OCI-LY1 (cell line): ENCODE data around the gene SNTG2.

Experiments
- H2AFZ ChIP-seq: fragments of 200-600 bp; sonication (generic), shearing (Covaris generic); 2 replicates; pipeline ENCODE4 v1.6.0; 2014; ENCODE audit warnings: antibody characterized with exemption, mild to moderate bottlenecking, low read length
- H3F3A ChIP-seq: fragments of 200-600 bp; sonication (generic), shearing (Covaris generic); 2 replicates; pipeline ENCODE4 v1.6.0; 2014; ENCODE audit warnings: mild to moderate bottlenecking, antibody characterized with exemption, low read length, moderate library complexity; ENCODE audit not compliant: insufficient read depth
- H3K27ac ChIP-seq: fragments of 200-600 bp; sonication (generic); 2 replicates; pipeline ENCODE4 v1.5.1; 2014; ENCODE audit warnings: low read length, mixed run types, mild to moderate bottlenecking, low read depth; ENCODE audit not compliant: poor library complexity, severe bottlenecking
- H3K27me3 ChIP-seq: fragments of 200-600 bp; sonication (generic); 2 replicates; pipeline ENCODE4 v1.6.0; 2014; ENCODE audit warnings: antibody characterized with exemption, mild to moderate bottlenecking, low read length, moderate library complexity; ENCODE audit not compliant: insufficient read depth
- H3K36me3 ChIP-seq: fragments of 200-600 bp; sonication (generic); 2 replicates; pipeline ENCODE4 v1.6.1; 2014; ENCODE audit warnings: mild to moderate bottlenecking, antibody characterized with exemption, low read length, moderate library complexity, mixed read lengths; ENCODE audit not compliant: insufficient read depth
- H3K4me1 ChIP-seq: fragments of 200-600 bp; sonication (generic); 2 replicates; pipeline ENCODE4 v1.5.1; 2014; ENCODE audit warnings: mild to moderate bottlenecking, low read length, moderate library complexity; ENCODE audit not compliant: insufficient read depth, severe bottlenecking
- H3K4me2 ChIP-seq: fragments of 200-600 bp; sonication (generic), shearing (Covaris generic); 2 replicates; pipeline ENCODE4 v1.6.1; 2014; ENCODE audit warnings: low read length
- H3K4me3 ChIP-seq: fragments of 200-600 bp; sonication (generic); 2 replicates; pipeline ENCODE4 v1.5.1; 2014; ENCODE audit warnings: low read length, low read depth, mild to moderate bottlenecking, mixed read lengths; ENCODE audit not compliant: poor library complexity, severe bottlenecking
- H3K79me2 ChIP-seq: fragments of 200-600 bp; shearing (Covaris generic); 2 replicates; pipeline ENCODE4 v1.6.1; 2016; ENCODE audit warnings: mixed run types, low read length, mixed read lengths; ENCODE audit not compliant: insufficient read depth
- H3K9ac ChIP-seq: fragments of 200-600 bp; sonication (generic), shearing (Covaris generic); 2 replicates; pipeline ENCODE4 v1.6.1; 2014; ENCODE audit warnings: mild to moderate bottlenecking, low read length, mixed read lengths
- H3K9me2 ChIP-seq: fragments of 200-600 bp; sonication (generic), shearing (Covaris generic); 2 replicates; pipeline ENCODE4 v1.6.1; 2014; ENCODE audit warnings: low read depth, mild to moderate bottlenecking, low read length, mixed read lengths
- H3K9me3 ChIP-seq: fragments of 200-600 bp; shearing (Covaris generic); 2 replicates; pipeline ENCODE4 v1.6.1; 2014; ENCODE audit warnings: low read length, mixed read lengths
- H4K20me1 ChIP-seq: fragments of 200-600 bp; sonication (generic), shearing (Covaris generic); 2 replicates; pipeline ENCODE4 v1.6.0; 2016; ENCODE audit warnings: mild to moderate bottlenecking, low read length; ENCODE audit not compliant: insufficient read depth
- CTCF ChIP-seq: fragments of 200-600 bp; sonication (generic), shearing (Covaris generic); IDR thresholded peaks from 2 replicates; pipeline ENCODE4 v1.5.1; 2017; ENCODE audit warnings: mild to moderate bottlenecking, antibody characterized with exemption, low read length, moderate library complexity, mixed read lengths
- EZH2 ChIP-seq: fragments of 200-600 bp; sonication (generic), shearing (Covaris generic); IDR thresholded peaks from 2 replicates; pipeline ENCODE4 v1.8.0; 2017; ENCODE audit warnings: borderline replicate concordance, mixed run types, mild to moderate bottlenecking, antibody characterized with exemption, low read length, moderate library complexity, mixed read lengths

The SNTG2 gene

GRCh38 chr2:1405124-1405523, 454.5 kb downstream of the SNTG2 start:
- H3F3A ChIP-seq: no peaks in the 10 kb centered on the region
- H3K4me3 ChIP-seq: no peak overlapping the region
- no peak overlapping the region for H3K27ac ChIP-seq
- no peak overlapping the region for H3K9ac ChIP-seq
- TF ChIP-seq CTCF (no peak), EZH2 (no peak)
- H3K79me2 ChIP-seq: no peaks in the 10 kb centered on the region
- H3K27me3 ChIP-seq: no peaks in the 10 kb centered on the region
- no peak overlapping the region for H3K4me2 ChIP-seq
- no peaks in the 10 kb centered on the region for H3K36me3 ChIP-seq
- no peaks in the 10 kb centered on the region for H3K4me1 ChIP-seq
- H4K20me1 ChIP-seq: no peaks in the 10 kb centered on the region
- H3K9me2 ChIP-seq: no peaks in the 10 kb centered on the region
- no peak overlapping the region for H2AFZ ChIP-seq
- no peaks in the 10 kb centered on the region for H3K9me3 ChIP-seq

GRCh38 chr2:1405967-1406366, 455.3 kb downstream of the SNTG2 start:
- no peak overlapping the region for H2AFZ ChIP-seq
- H3K4me1 ChIP-seq: no peaks in the 10 kb centered on the region
- H3K36me3 ChIP-seq: no peaks in the 10 kb centered on the region
- no peak overlapping the region for H3K4me2 ChIP-seq
- no peak overlapping the region for H3K27ac ChIP-seq
- H3K9me3 ChIP-seq: no peaks in the 10 kb centered on the region
- no peak overlapping the region for H3K4me3 ChIP-seq
- TF ChIP-seq EZH2: no peak
- no peaks in the 10 kb centered on the region for H3F3A ChIP-seq
- no peaks in the 10 kb centered on the region for H3K27me3 ChIP-seq
- no peaks in the 10 kb centered on the region for H3K9me2 ChIP-seq
- H3K79me2 ChIP-seq: no peaks in the 10 kb centered on the region
- no peak overlapping the region for H3K9ac ChIP-seq
- H4K20me1 ChIP-seq: no peaks in the 10 kb centered on the region

GRCh38 chr2:1406434-1406833, 455.8 kb downstream of the SNTG2 start:
- H3K27ac ChIP-seq: no peak overlapping the region
- no peaks in the 10 kb centered on the region for H3K9me2 ChIP-seq
- no peaks in the 10 kb centered on the region for H4K20me1 ChIP-seq
- H3K79me2 ChIP-seq: no peaks in the 10 kb centered on the region
- H3K27me3 ChIP-seq: no peaks in the 10 kb centered on the region
- no peak overlapping the region for H3K4me3 ChIP-seq
- no peaks in the 10 kb centered on the region for H3K36me3 ChIP-seq
- no peaks in the 10 kb centered on the region for H3K4me1 ChIP-seq
- H3K9ac ChIP-seq: no peak overlapping the region
- H3K9me3 ChIP-seq: no peaks in the 10 kb centered on the region
- H3F3A ChIP-seq: no peaks in the 10 kb centered on the region
- TF ChIP-seq EZH2: no peak
- no peak for TF ChIP-seq CTCF
- no peak overlapping the region for H2AFZ ChIP-seq
- H3K4me2 ChIP-seq: no peak overlapping the region

- Histone ChIP-seq H3K4me1 (no peaks in the 10 kb centered on the region), H3K79me2 (no peaks in the 10 kb centered on the region), H3K4me2 (no peak overlapping the region), H2AFZ (no peak overlapping the region), H3F3A (no peaks in the 10 kb centered on the region), H4K20me1 (no peaks in the 10 kb centered on the region), H3K36me3 (no peaks in the 10 kb centered on the region), H3K9me2 (no peaks in the 10 kb centered on the region), H3K9me3 (no peaks in the 10 kb centered on the region), H3K27me3 (no peaks in the 10 kb centered on the region), H3K9ac (no peak overlapping the region), H3K27ac (no peak overlapping the region), H3K4me3 (no peak overlapping the region)
- TF ChIP-seq EZH2: no peak
- TF ChIP-seq CTCF: no peak
These were observed 457.5 kb downstream of the SNTG2 start for GRCh38 chr2:1407950-1408675.
